H9 (cell line): ENCODE results near the gene SEMA5A. TPM values are rescaled to one million over a fixed set of nuclear protein-coding genes. Genes with fewer than 3 reads are reported as not detected.

Experiments
- DNase-seq: peaks from one replicate; pipeline ENCODE4 v3.0.0-alpha.2; 2017
- H2AFZ ChIP-seq: one replicate; pipeline ENCODE4 v1.6.1; 2013; ENCODE audit warnings: mild to moderate bottlenecking, low read length, control low read depth, moderate library complexity
- H2AK5ac ChIP-seq: 2 replicates; pipeline ENCODE4 v1.6.1; 2013; ENCODE audit warnings: low read length, control low read depth, mixed read lengths; ENCODE audit not compliant: insufficient read length
- H2BK120ac ChIP-seq: one replicate; pipeline ENCODE4 v1.6.1; 2013; ENCODE audit warnings: low read depth, mild to moderate bottlenecking, low read length, control low read depth, inconsistent platforms; ENCODE audit not compliant: poor library complexity, severe bottlenecking
- H2BK12ac ChIP-seq: 2 replicates; pipeline ENCODE4 v1.6.1; 2013; ENCODE audit warnings: low read length, control low read depth, mixed read lengths, low read depth; ENCODE audit not compliant: insufficient read length
- H2BK15ac ChIP-seq: 2 replicates; pipeline ENCODE4 v1.6.1; 2013; ENCODE audit warnings: low read depth, low read length, control low read depth
- H2BK20ac ChIP-seq: one replicate; pipeline ENCODE4 v1.6.1; 2013; ENCODE audit warnings: low read depth, mild to moderate bottlenecking, low read length, control low read depth, inconsistent platforms; ENCODE audit not compliant: poor library complexity, severe bottlenecking
- H2BK5ac ChIP-seq: 2 replicates; pipeline ENCODE4 v1.6.1; 2013; ENCODE audit warnings: low read length, control low read depth, mixed read lengths; ENCODE audit not compliant: insufficient read length
- H3K14ac ChIP-seq: 2 replicates; pipeline ENCODE4 v1.6.1; 2013; ENCODE audit warnings: low read length, control low read depth; ENCODE audit not compliant: insufficient read depth
- H3K18ac ChIP-seq: 2 replicates; pipeline ENCODE4 v1.6.1; 2013; ENCODE audit warnings: low read depth, mild to moderate bottlenecking, mixed read lengths, low read length, control low read depth; ENCODE audit not compliant: insufficient read length
- H3K23ac ChIP-seq: 2 replicates; pipeline ENCODE4 v1.6.1; 2013; ENCODE audit warnings: low read length, control low read depth, mixed read lengths, low read depth; ENCODE audit not compliant: insufficient read length
- H3K23me2 ChIP-seq: 2 replicates; pipeline ENCODE4 v1.6.1; 2013; ENCODE audit warnings: low read depth, mild to moderate bottlenecking, mixed read lengths, low read length, control low read depth; ENCODE audit not compliant: insufficient read length, poor library complexity, severe bottlenecking
- H3K27ac ChIP-seq: 2 replicates; pipeline ENCODE4 v1.5.1; 2013; ENCODE audit warnings: low read length, control low read depth, mixed read lengths, low read depth; ENCODE audit not compliant: insufficient read length
- H3K27me3 ChIP-seq: 2 replicates; pipeline ENCODE4 v1.6.1; 2013; ENCODE audit warnings: low read length, control low read depth, inconsistent platforms; ENCODE audit not compliant: insufficient read depth
- H3K4ac ChIP-seq: 2 replicates; pipeline ENCODE4 v1.6.1; 2013; ENCODE audit warnings: low read depth, mild to moderate bottlenecking, control low read depth, inconsistent platforms, low read length, moderate library complexity
- H3K4me1 ChIP-seq: 2 replicates; pipeline ENCODE4 v1.6.1; 2013; ENCODE audit warnings: low read length, control low read depth, inconsistent platforms; ENCODE audit not compliant: insufficient read depth
- H3K4me2 ChIP-seq: 2 replicates; pipeline ENCODE4 v1.6.1; 2013; ENCODE audit warnings: low read length, control low read depth, mixed read lengths; ENCODE audit not compliant: insufficient read length, insufficient read depth
- H3K56ac ChIP-seq: 2 replicates; pipeline ENCODE4 v1.6.1; 2013; ENCODE audit warnings: low read depth, mild to moderate bottlenecking, mixed read lengths, low read length, control low read depth; ENCODE audit not compliant: insufficient read length
- H3K79me1 ChIP-seq: 2 replicates; pipeline ENCODE4 v1.6.1; 2013; ENCODE audit warnings: low read depth, mild to moderate bottlenecking, moderate library complexity, low read length, control low read depth, inconsistent platforms; ENCODE audit not compliant: insufficient read depth, poor library complexity, severe bottlenecking
- H3K79me2 ChIP-seq: 2 replicates; pipeline ENCODE4 v1.6.1; 2013; ENCODE audit warnings: low read length, control low read depth, inconsistent platforms; ENCODE audit not compliant: insufficient read depth
- H3K9ac ChIP-seq: 2 replicates; pipeline ENCODE4 v1.6.1; 2013; ENCODE audit warnings: low read length, control low read depth, mixed read lengths; ENCODE audit not compliant: insufficient read length; ENCODE audit errors: extremely low read depth
- H3K9me3 ChIP-seq: one replicate; pipeline ENCODE4 v1.6.1; 2013; ENCODE audit warnings: low read depth, low read length, inconsistent platforms; ENCODE audit not compliant: control insufficient read depth
- H3T11ph ChIP-seq: one replicate; pipeline ENCODE4 v1.6.1; 2013; ENCODE audit warnings: mild to moderate bottlenecking, low read length, control low read depth, inconsistent platforms
- H4K20me1 ChIP-seq: one replicate; pipeline ENCODE4 v1.6.1; 2013; ENCODE audit not compliant: control insufficient read depth, insufficient read length, insufficient read depth
- H4K5ac ChIP-seq: 2 replicates; pipeline ENCODE4 v1.6.1; 2013; ENCODE audit warnings: low read depth, mild to moderate bottlenecking, mixed read lengths, low read length, control low read depth; ENCODE audit not compliant: insufficient read length
- H4K8ac ChIP-seq: replicated peaks from 2 replicates; pipeline ENCODE4 v1.6.1; 2013; ENCODE audit warnings: low read length, control low read depth, mixed read lengths, low read depth; ENCODE audit not compliant: insufficient read length
- H4K91ac ChIP-seq: 2 replicates; pipeline ENCODE4 v1.6.1; 2013; ENCODE audit warnings: low read depth, mild to moderate bottlenecking, moderate library complexity, mixed read lengths, low read length, control low read depth; ENCODE audit not compliant: insufficient read length
- H3K27ac Mint-ChIP-seq, 3 experiments: 2 replicates in 2 of 3; 3 replicates in 1 of 3; pipeline ENCODE4 v1.8.0; 2020 to 2021; ENCODE audit warnings: mixed read lengths in 3 of 3, mild to moderate bottlenecking in 1 of 3, moderate library complexity in 1 of 3
- H3K27me3 Mint-ChIP-seq: 2 replicates; pipeline ENCODE4 v1.8.0; 2021; ENCODE audit warnings: low read depth, mild to moderate bottlenecking, moderate library complexity, mixed read lengths
- H3K36me3 Mint-ChIP-seq, 3 experiments: 2 replicates in 2 of 3; 3 replicates in 1 of 3; pipeline ENCODE4 v1.8.0; 2020 to 2021; ENCODE audit warnings: low read depth in 3 of 3, mixed read lengths in 3 of 3; ENCODE audit not compliant: insufficient read depth in 1 of 3
- H3K4me1 Mint-ChIP-seq, 2 experiments: 2 replicates each; pipeline ENCODE4 v1.8.0; 2020; ENCODE audit warnings: mixed read lengths in 2 of 2
- H3K4me3 Mint-ChIP-seq, 2 experiments: 2 replicates in 1 of 2; 3 replicates in 1 of 2; pipeline ENCODE4 v1.8.0; 2020 to 2021; ENCODE audit warnings: mild to moderate bottlenecking in 2 of 2, mixed read lengths in 2 of 2, moderate library complexity in 1 of 2
- H3K9me3 Mint-ChIP-seq, 2 experiments: 2 replicates in 1 of 2; 3 replicates in 1 of 2; pipeline ENCODE4 v1.8.0; 2020; ENCODE audit warnings: mild to moderate bottlenecking in 2 of 2, mixed read lengths in 2 of 2, moderate library complexity in 1 of 2
- CTCF ChIP-seq: fragments of 200-600 bp; sonication (generic); conservative IDR thresholded peaks from 3 replicates; pipeline ENCODE4 v1.8.0; 2021; ENCODE audit warnings: antibody characterized with exemption, mild to moderate bottlenecking
- WGBS: extraction: QIAGEN DNeasy Blood & Tissue Kit; methylation state at CpG from one replicate; pipeline ENCODE4 v1.1.7; 2013; ENCODE audit warnings: missing lambda C conversion rate, low lambda C conversion rate, mixed read lengths; ENCODE audit not compliant: insufficient read length; ENCODE audit errors: extremely low coverage; 5-methylcytosine and 5-hydroxymethylcytosine counted together
- total RNA-seq: library from RNA; stranded (reverse); gene quantifications from 2 replicates; pipeline ENCODE4 v1.2.1, GENCODE V29; 2021

SEMA5A gene
- total RNA-seq, 1 experiment from 2014 or later = 4.3 TPM

GRCh38 chr5:9239626-9240025 lies 306.2 kb downstream of the SEMA5A start:
- H3K27me3 Mint-ChIP-seq = no peaks in the 10 kb centered on the region

More at GRCh38 chr5:9239626-9240025, 306.2 kb downstream of the SEMA5A start:
- Histone ChIP-seq H2BK20ac (no peak overlapping the region), H3K27me3 (no peaks in the 10 kb centered on the region), H3K23me2 (no peaks in the 10 kb centered on the region), H4K8ac (no peak overlapping the region), H3K23ac (no peak overlapping the region), H3K79me2 (no peaks in the 10 kb centered on the region), H3K14ac (no peak overlapping the region), H3K4ac (no peak overlapping the region), H3K56ac (no peak overlapping the region), H3K18ac (no peak overlapping the region), H2BK120ac (no peak overlapping the region), H4K5ac (no peak overlapping the region), H3K27ac (no peak overlapping the region), H2BK15ac (no peak overlapping the region), H2AFZ (no peak overlapping the region), H3K79me1 (no peaks in the 10 kb centered on the region), H4K20me1 (no peaks in the 10 kb centered on the region), H3K9ac (no peak overlapping the region), H2AK5ac (no peak overlapping the region), H2BK12ac (no peak overlapping the region), H3K4me2 (no peak overlapping the region), H2BK5ac (no peak overlapping the region), H3T11ph (no peak overlapping the region), H3K9me3 (no peaks in the 10 kb centered on the region), H4K91ac (no peak overlapping the region), H3K4me1 (no peaks in the 10 kb centered on the region)
- no CpG with 5 or more reads among the region's 2 CpGs for WGBS
- H3K27ac Mint-ChIP-seq = no peak overlapping the region
- DNase-seq = no peak
- H3K9me3 Mint-ChIP-seq = no peaks in the 10 kb centered on the region
- no peak overlapping the region for H3K4me3 Mint-ChIP-seq
- no peak for TF ChIP-seq CTCF
- no peaks in the 10 kb centered on the region for H3K36me3 Mint-ChIP-seq
- H3K4me1 Mint-ChIP-seq = no peaks in the 10 kb centered on the region
